HG03571 (cell line): ENCODE data around the gene CNTN1.
"Not testable (repeated sequence)": the region's sequence is repeated elsewhere in the genome, so short reads cannot be mapped to it uniquely, and the experiment has no call there.

ENCODE experiments used
- ATAC-seq: cut with Tn5 transposase; IDR thresholded peaks from one replicate; pipeline ENCODE4 v1.9.1; 2021; ENCODE audit not compliant: unreplicated experiment

CNTN1 gene

GRCh38 chr12:40697566-40698259 is 5.5 kb downstream of the CNTN1 start:
- ATAC-seq: no peak

- ATAC-seq: no peak
Measured at GRCh38 chr12:40701756-40702155, 9.5 kb downstream of the CNTN1 start.

- no peak for ATAC-seq
Measured at GRCh38 chr12:40711121-40711520, 18.9 kb downstream of the CNTN1 start.

GRCh38 chr12:40714636-40715035 is 22.4 kb downstream of the CNTN1 start:
- ATAC-seq: no peak

- ATAC-seq: no peak
Measured at GRCh38 chr12:40716037-40716436, 23.8 kb downstream of the CNTN1 start.

GRCh38 chr12:40717576-40717975 is 25.3 kb downstream of the CNTN1 start:
- no peak for ATAC-seq

- ATAC-seq: no peak
Measured at GRCh38 chr12:40718878-40719372, 26.7 kb downstream of the CNTN1 start.

GRCh38 chr12:40723001-40723400 is 30.8 kb downstream of the CNTN1 start:
- no peak for ATAC-seq

GRCh38 chr12:40726366-40726765 is 34.1 kb downstream of the CNTN1 start:
- no peak for ATAC-seq

GRCh38 chr12:40727774-40728483 is 35.7 kb downstream of the CNTN1 start:
- no peak for ATAC-seq

- no peak for ATAC-seq
Measured at GRCh38 chr12:40730281-40730680, 38.0 kb downstream of the CNTN1 start.

GRCh38 chr12:40733871-40734270 is 41.6 kb downstream of the CNTN1 start:
- no peak for ATAC-seq

GRCh38 chr12:40734276-40734675 is 42.0 kb downstream of the CNTN1 start:
- no peak for ATAC-seq

GRCh38 chr12:40735551-40736230 is 43.5 kb downstream of the CNTN1 start:
- ATAC-seq: no peak

- not testable (repeated sequence) for ATAC-seq
Measured at GRCh38 chr12:40737416-40737815, 45.2 kb downstream of the CNTN1 start.

- ATAC-seq: no peak
Measured at GRCh38 chr12:40738856-40739255, 46.6 kb downstream of the CNTN1 start.

GRCh38 chr12:40742041-40742440 is 49.8 kb downstream of the CNTN1 start:
- ATAC-seq: no peak

- no peak for ATAC-seq
Measured at GRCh38 chr12:40745386-40745785, 53.1 kb downstream of the CNTN1 start.

GRCh38 chr12:40749863-40750262 is 57.6 kb downstream of the CNTN1 start:
- no peak for ATAC-seq

GRCh38 chr12:40752011-40752410 is 59.8 kb downstream of the CNTN1 start:
- ATAC-seq: no peak

- no peak for ATAC-seq
Measured at GRCh38 chr12:40760821-40761220, 68.6 kb downstream of the CNTN1 start.

GRCh38 chr12:40762072-40762471 is 69.8 kb downstream of the CNTN1 start:
- no peak for ATAC-seq
